NCI-H2196 treated with DMSO at 0.1 percent for 48 hours (cell line): Measurements from ENCODE around the gene C5orf22.
"Not testable (repeated sequence)": the region's sequence is repeated elsewhere in the genome, so short reads cannot be mapped to it uniquely, and the experiment has no call there.

ENCODE experiments used
- DNase-seq: peaks from one replicate; lab custom pipeline; 2025; ENCODE audit not compliant: unreplicated experiment; lab: John Stamatoyannopoulos, UW

C5orf22 gene

DNA sequence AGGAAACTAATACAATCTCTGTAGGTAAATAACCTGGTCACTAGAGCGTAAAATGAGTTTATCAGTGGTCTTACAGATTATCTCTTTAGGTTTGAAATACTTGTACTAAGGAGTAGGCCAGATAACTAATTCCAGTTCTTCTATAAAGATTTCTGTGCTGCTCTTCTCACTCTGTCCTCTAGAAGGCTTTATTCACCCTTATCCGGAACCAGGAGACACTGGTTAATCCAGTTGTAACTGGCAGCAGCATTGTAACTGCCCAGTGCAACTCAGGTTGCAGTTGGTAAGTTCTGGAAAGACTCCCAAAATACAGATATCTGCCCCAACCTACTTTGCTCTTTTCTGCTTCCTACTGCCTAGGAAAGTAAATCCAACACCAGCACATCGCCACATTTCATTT, 19.8 kb downstream of the C5orf22 start:
- DNase-seq: no peak

DNA sequence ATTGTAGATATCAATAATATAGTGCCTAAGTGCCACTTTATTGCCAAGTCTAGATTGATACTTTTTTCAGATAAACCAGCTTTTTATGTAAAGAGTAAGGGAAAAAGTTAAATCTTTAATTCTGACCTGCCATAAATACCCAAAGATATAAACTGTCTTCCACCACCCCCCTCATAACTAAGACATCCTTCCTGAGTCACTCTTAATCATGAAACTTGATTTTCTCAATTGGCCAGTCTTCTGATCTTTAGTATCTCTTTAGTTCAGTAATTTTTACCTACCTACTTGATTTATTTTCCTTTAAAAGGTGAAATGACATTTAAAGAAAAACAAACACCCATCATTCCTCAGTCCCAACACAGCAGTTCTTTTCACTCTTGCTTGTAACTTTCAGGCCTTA, 21.8 kb downstream of the C5orf22 start:
- no peak for DNase-seq

DNA sequence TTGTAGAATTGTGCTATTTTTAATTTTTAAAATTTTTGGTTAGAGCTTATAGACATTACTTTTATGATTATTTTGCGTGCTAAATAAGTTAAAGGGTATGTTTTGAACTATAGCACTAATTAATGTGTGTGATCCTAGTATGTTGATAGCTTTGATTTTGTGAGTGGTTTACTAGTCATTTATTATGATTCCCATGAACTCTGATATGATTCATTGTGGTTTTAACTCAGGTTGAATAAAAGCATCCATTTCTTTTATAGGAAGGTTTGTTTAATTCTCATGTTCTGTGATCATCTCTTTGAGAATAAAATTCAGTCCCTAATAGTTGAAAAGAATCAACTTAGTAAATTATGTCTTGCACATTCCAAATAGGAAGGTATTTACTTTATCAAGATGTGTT, 22.5 kb downstream of the C5orf22 start:
- no peak for DNase-seq

DNA sequence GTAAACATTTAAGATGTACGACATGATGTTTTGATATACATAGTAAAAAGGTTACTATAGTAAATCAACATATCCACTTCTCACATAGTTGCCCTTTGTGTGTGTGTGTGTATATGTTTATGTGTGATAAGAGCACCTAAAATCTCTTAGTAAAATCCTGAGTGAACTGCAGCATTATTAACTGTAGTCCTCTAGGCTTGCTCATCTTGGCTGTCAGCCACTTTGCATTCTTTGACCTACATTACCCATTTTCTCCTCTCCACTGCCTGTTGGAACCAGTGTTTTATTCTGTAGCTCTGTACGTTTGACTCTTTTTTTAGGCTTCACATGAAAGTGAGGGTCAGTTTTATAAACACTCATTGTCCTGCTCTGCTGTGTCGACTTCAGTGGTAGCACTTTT, 24.4 kb downstream of the C5orf22 start:
- no peak for DNase-seq

DNA sequence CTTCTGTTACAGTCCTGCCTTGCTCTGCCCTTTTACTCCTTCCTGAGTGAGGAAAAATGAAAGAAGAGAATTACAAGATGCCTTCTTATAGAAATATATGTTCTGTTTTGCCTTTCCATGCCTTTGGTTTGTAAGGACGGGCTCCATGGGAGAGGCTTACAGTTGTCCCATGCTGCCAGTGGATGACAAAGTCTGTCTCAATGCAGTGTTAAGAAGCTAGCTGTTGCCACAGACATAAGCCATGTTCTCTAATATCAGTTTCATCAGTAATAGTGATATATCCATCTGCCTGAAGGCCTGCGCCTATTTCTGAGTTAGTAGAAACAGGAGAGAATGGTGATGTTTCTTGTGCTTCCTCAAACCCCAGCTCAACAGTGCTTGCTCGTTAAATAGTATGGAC, 27.8 kb downstream of the C5orf22 start:
- no peak for DNase-seq

DNA sequence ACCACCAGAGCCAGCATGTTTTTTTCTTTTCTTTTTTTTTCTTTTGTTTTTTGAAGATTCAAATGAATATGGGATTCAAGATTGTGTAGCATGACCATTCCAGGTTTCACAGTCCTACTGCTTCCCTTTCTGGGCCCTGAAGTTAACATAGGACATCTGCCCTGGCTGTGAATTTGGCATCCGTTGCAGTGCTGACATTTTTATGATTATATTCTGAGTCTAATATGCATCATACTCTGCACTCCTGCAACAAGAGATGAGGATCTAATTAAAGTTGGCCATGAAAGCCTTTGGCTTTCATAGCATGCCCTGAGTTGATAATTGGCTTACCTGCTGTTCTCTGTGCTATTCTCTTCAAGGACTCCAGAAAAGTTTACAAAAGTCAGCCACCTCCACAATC, 29.8 kb downstream of the C5orf22 start:
- DNase-seq: no peak

DNA sequence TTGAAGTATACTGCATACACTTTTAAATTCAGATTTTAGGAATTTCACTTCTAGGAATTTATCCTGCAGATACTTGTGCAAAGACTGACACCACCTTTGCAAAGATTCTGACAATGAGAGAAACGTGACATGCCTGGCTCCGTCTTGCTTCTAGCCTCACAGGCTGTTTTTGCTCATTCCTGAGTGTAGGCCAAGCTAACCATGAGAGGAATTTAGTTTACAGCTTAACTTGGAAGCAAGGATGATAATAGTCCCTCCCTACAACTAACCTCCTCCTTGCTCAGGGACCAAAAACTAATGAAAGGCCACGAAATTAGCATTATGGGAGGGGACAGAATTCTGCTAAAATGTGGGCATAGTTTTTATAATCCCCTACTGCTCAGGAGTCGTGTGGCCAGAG, 31.1 kb downstream of the C5orf22 start:
- no peak for DNase-seq

DNA sequence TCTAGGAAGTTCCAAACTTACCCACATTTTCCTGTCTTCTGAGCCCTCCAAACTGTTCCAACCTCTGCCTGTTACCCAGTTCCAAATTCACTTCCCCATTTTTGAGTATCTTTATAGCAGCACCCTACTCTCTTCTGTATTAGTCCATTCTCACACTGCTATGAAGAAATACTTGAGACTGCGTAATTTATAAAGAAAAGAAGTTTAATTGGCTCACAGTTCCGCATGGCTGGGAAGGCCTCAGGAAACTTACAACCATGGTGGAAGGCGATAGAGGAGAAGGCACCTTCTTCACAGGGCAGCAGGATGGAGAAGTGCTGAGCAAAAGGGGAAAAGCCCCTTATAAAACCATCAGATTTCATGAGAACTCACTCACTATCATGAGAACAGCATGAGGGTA, 34.3 kb downstream of the C5orf22 start:
- DNase-seq: not testable (repeated sequence)

DNA sequence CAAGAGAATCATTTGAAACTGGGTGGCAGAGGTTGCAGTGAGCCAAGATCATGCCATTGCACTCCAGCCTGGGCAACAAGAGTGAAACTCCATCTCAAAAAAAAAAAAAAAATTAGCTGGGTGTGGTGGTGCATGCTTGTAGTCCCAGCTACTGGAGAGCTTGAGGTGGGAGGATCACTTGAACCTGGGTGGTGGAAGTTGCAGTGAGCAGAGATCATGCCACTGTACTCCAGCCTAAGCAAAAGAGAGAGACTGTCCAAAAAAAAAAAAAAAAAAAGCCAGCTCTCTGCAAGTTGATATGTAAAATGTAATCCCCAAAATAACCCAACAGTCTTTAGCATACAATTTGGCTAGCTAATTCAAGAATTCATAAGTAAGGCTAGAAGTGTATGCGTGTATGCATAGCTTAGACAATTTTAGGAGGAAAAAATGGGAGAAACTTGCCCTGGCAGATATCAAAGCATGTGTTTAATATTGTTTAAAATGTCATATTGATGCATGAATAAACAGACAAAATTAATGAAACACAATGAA, 36.3 kb downstream of the C5orf22 start:
- DNase-seq: no peak

DNA sequence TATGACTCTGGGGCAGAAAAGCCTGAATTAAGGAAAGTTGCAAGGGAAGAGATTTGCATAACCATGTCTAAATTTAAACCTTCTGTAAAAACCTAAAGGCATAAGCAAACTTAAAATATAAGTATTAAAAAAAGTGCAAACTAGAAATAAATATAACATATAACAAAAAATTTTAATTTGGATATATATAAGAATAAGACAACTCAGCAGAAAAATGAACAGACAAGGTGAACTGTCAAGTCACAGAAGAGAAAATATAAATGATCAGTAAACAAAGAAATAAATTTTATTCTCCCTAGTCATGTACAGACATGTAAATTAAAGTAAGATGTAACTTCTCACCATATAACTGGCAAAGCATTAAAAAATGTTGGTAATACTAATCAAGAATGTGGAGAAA, 37.0 kb downstream of the C5orf22 start:
- no peak for DNase-seq

DNA sequence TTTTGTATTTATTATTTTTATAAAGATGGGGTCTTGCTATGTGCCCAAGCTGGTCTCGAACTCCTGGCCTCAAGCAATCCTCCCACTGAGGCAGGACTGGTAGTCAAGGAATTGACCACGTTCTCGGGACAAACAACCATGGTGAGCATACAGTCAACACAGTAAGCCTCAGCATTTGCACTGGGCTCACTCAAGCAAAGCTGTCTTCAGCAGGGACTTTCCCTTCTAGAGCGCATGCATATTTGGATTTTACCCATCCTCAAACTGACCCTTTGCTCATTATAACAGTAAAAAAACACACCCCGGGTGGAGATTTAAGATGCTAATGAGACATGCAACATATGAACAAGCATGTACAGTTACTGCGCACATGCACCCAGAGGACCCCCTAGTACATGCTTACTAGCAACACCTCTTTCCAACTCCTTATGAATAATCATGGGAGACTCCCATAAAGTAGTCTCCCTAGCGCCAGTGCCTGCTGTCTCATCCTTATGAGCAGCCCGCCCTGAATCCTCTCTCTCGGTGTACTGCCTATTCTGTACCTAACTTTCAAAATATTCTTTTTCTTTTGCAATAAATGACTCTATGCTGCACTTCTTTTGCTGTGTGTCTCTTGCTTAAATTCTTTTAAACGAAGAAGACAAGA, 41.5 kb downstream of the C5orf22 start:
- no peak for DNase-seq

DNA sequence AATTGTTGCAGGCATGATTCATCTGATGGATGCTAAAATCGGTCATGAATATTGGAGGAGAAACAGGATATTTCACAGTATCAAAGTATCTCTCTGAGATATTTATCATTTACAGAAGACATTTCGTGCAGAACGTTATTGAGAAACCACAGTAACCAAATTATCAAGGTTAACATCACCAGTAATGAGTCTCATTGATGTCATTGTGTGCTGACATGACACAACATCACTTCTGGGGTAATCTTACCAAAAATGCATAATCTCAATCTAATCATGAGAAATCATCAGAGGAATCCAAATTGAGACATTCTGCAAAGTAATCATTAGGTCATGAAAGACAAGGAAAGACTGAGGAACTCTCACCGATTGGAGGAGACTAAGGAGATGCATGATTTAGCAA, 42.7 kb downstream of the C5orf22 start:
- DNase-seq: no peak

DNA sequence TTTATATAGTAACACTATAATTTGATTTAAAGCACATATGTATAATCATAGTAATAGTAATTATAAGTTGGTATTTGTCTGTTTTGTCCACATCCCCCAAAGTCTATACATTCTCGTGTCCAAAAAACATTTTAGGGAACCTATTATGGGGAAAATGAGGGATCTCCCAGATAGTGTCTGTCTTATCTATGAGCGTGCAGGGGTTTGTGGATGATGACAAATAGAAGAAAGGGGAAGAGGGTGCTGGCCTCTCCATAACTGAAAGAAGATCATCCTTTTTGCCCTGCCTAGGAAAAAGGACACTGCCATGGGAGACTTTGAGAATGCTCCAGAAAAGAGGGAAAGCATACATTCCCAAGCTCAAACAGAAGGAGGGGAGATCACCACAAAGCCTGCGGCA, 45.3 kb downstream of the C5orf22 start:
- DNase-seq: no peak

DNA sequence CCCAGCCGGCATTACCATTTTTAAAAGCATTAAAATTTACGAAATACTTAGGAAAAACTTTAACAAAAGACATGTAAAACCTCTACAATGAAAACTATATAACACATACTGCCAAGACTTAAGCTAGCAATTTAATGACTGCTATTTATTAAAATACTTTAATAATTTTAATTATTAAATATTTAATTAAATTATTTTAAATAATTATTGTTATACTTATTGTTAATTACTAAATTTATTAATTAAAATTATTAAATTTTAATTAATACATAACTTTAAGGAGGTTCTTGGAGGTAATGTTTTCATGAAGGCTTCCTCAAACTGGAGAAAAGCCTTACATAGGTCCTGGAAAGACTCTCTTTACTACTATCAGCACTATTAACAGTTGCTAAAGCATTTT, 47.5 kb downstream of the C5orf22 start:
- no peak for DNase-seq

DNA sequence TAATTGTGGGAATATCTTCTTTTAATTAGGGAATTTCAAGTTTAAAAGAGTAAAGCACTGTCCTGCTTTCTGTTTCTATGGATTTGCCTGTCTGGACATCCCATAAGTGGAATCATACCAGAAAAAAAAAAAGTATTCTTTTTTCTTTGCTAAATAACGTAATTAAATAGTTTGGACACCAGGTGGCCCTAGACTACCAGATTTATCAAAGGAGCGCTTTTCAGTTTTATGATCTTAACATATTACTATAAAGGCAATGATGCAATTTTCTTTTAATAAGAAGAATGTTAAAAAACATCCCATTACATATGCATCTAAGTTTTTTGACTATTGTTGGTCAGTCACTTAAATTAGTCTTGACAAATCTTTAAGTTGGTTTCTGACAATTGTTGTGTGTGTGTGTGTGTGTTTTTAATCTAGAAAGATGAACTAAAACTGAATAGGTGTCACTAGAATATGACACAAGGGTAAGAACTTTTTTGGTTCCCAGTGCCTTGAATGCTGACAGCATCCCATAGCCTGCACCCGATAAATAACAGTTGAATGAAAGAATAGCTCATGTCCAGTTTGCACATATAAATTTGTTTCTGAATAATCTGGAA, 49.5 kb downstream of the C5orf22 start:
- peak; percentile 29 for DNase-seq

DNA sequence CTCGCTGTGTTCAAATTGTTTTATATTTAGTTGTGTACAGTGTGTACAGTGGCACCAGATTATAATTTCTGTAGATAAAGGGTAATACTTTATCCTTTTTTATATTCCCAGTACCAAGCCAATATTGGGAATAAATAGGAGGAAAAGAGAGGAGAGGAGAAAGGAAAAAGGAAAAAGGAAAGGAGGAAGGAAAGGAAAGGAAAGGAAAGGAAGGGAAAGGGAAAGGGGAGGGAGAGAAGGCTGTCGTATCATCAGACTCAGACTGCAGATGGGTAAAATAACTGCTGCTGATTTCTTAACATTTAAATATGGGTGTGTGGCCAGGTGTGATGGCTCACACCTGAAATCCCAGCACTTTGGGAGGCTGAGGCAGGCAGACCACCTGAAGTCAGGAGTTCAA, 51.0 kb downstream of the C5orf22 start:
- no peak for DNase-seq

DNA sequence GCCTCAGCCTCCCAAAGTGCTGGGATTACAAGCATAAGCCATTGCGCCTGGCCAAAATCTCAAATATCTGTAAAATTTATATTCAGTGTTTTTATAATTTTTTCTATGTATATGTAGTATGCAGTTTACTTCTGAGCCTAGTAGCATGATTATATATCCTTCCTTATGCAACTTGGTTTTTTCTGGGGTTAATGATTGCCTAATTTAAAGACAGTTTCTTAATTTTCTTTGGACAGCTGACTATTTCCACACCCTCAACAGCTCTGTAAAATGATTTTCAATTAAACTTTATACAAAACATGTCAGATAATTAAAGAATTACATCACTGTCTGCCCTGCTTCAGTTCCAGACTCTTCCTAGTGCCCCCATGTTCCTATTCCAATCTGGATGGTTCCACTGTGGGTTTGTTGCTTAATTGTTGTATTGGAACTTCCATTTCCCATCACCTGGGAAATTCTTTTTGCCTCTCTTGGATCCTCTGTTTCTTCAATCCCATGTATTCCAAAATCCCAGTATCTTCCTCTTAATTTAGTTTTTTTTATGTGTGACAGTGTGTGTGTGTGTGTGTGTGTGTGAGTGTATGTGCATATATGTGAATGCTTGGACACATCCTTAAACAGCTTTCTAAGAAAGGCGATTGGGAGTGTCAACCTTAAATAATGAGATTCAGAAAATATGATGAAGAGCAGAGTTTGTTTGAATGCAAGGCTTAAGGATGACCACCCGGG, 53.2 kb downstream of the C5orf22 start:
- no peak for DNase-seq

DNA sequence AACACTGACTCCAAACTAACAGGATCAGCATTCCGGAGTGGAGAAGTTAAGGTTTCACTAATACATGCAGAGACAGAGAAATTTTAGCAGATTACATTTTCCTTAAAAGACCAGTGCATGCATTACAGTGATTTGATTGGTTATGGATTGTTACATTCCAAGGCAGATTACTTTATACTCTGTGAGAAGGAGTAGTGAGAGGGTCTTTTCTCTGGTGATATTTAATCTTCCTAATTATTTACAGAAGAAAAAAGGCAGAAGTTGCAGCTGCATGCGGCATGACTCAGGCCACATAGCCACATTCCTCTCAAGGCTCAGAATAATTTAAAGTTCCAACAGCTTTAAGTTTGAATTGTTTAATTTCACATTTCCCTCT, 53.8 kb downstream of the C5orf22 start:
- DNase-seq: no peak

DNA sequence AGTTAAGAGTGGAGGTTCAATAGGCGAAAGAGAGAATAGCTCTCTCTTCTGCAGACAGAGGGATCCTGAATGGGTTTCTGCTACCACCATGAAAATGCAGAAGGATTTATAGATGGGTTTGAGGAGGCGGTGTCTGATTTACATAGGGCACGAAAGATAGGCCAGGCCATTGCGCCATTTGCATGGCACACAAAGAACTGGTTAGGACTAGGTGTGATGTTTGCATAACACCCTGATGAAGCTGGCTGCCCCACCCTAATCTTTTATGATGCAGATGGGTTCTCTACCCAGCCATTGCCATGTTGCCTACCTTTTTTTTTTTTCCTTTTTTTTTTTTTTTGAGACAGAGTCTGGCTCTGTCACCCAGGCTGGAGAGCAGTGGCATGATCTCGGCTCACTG, 55.4 kb downstream of the C5orf22 start:
- no peak for DNase-seq

DNA sequence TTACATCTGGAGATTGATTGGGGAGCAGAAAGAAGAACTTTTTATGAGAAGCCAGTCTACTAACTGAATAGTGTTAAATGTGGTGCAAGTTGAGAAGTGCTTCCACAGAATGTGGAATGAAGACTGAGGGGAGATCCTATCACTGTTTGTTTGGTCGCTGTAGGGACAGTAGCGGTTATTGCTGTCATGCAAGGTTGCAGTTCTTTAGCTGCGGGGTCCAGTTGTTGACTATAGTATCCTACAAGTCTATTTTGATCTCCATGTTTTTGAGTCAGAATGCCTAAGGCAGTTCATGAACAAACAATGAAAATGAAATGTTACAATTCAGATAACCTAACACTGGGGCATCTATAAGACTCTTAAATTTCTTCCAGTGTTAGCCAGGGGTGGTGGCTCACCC, 61.6 kb downstream of the C5orf22 start:
- no peak for DNase-seq

DNA sequence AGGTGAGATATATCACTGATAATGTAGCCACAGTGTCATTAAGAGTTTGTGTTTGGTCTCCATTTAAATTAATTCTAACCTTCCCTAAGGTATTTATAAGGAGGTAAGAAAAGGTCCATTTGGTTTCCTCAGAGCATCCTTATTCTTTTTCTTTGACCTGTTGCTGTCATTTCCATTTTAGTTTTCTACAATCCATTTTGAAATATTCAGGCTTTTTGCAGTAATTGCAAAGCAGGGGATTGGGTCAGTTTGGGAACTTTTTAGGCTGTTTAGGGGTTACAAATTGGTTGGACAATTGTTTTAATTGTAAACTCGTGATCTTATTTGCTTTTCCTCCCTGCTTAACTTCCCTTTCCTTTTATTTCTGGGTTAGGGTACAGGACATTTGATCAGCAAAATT, 64.3 kb downstream of the C5orf22 start:
- no peak for DNase-seq
